T-helper 1 cell (primary cell): Measurements from ENCODE around the gene APOO.

Experiments
- DNase-seq, 5 donors: peaks; one replicate each; pipeline ENCODE4 v3.0.0-alpha.2; 2012 to 2020

Gene APOO

DNA sequence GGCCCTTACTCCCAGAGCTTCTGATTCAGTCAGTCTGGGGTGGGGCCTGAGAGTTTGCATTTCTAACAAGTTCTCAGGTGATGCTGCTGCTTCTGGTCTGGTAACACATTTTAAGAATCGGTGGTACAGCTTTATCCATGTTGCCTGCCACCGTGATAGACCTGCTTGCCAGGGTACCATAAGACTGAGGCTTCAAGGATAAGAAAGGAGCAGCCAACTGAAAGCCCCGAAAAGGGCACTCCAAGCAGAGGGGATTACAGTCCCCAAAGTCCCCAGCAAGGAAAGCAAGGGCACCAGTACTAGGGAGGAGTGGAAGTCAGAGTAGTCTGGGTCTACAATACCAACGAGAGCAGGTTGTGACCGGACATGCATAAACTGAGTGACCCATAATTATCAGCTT lies 49.8 kb downstream of the APOO start:
- DNase-seq: no peak

DNA sequence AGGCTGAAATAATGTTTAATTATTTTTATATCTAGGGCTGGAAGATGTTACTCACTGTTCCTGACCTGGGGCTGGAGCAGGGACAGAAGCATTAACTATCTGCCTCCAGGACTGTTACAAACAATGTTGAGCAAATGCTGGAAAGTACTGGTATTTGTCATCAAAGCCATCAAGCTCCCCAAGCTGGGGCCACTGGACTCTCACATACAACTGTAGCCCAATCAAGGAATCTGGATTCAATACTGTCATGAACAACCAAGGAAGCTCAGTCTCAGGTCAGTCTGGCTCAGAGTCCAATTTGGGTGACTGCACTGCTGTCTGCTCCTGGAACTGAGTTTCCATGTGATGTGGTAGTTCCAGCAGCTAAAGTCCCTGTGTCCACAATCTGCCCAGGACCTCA lies 50.4 kb downstream of the APOO start:
- no peak for DNase-seq

DNA sequence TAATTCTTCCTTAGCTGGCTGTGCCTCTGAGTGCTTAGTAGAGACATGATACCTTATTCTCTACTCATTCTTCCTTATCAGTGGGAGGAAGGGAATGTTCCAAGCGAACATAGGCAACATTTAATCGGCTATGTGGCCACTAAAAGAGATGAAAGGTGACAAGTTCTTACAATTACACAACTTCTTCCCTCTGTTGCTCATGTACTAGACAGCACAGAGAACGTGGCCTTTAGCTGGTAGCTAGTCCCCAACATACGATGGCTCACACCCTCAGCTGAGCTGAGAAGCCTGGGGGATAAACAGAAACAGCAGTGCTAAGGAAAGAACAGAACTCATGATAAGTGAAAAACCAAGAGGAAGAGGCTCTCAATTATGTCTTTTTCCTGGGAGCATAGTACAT lies 52.2 kb downstream of the APOO start:
- no peak for DNase-seq

DNA sequence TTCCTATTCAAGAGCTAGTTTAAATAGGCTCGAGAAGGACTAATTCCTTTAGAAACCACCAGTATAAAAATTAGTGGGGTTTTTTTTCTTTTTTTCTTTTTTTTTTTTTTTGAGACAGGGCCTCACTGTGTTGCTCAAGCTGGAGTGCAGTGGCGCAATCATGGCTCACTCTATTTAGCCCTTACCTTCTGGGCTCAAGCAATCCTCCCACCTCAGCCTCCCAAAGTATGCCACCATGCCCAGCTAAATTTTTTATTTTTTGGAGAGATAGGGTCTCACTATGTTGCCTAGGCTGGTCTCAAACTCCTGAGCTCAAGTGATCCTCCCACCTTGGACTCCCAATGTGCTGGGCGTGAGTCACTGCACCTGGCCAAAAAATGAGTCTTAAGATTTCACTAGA lies 52.8 kb downstream of the APOO start:
- no peak for DNase-seq

DNA sequence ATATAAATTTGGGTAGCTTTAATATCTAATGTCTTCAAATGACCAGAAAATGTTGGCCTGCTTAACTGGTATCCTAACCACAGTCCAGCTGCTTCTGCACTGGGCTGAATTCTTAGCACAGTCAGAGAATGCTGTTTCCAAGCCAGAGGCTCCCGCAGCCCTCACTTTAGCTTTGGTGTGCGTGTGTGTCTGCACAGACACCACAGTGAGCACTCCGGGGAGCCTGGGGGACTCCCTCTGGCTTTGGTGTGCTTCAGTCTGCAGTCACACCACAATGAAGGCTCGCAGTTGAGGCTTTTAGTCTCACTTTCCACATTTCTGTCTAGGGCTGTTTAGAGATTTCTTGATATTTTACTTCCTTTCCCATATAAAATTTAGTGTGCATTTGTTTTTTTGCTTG lies 53.6 kb downstream of the APOO start:
- no peak for DNase-seq

DNA sequence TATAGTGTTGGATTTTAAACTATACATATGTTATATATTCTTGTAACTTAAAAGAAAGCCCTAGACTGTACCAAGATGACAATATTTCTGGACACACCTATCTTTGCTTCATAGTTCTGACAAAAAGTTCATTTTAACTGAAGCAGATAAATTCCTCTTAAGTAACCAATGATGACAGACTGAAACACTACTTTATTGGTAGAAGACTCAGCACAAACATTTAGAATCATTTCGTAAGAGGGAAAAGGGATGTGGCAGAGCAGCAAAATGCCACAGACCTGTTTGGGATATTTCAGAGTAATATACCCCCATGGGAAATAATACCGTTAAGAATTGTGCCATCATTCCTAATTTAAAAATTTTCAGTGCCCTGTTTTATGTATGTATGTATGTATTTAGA lies 56.2 kb downstream of the APOO start:
- DNase-seq: no peak

DNA sequence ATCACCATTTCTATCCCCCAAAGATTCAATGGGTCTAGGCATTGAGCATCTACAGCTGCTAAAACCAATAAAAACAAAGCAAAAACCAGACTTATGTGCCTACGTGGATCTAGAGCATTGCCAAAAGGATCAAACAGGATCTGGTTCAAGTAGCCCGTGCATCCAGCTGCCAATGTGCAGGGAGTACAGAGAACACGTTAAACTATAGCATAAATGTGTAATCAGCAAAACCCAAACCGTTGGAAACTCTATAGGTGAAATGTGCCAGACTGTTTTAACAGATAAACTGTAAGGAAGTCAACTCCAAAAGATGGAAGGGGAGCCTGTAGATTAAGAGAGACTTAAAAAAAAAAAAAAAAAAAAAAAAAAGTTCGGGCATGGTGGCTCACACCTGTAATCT lies 58.5 kb downstream of the APOO start:
- no peak for DNase-seq

DNA sequence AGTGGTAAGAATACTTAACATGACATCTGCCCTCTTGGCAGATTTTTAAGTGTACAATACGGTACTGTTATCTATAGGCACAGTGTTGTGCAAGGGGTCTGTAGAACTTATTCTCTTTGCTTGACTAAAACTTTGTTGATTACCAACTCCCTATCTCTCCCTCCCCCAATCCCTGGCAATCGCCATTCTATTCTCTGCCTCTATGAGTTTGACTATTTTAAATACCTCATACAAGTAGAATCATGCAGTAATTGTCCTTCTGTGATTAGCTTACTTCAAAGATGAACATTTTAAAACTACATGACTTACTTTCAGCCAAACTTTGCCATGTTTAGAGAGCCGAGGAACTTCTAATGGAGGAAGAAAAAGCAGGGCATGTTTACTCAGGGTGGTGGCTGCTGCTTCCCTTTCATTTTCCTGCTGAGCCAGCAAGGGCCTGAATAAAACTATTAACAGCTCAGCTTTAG lies 62.4 kb downstream of the APOO start:
- DNase-seq: no peak

DNA sequence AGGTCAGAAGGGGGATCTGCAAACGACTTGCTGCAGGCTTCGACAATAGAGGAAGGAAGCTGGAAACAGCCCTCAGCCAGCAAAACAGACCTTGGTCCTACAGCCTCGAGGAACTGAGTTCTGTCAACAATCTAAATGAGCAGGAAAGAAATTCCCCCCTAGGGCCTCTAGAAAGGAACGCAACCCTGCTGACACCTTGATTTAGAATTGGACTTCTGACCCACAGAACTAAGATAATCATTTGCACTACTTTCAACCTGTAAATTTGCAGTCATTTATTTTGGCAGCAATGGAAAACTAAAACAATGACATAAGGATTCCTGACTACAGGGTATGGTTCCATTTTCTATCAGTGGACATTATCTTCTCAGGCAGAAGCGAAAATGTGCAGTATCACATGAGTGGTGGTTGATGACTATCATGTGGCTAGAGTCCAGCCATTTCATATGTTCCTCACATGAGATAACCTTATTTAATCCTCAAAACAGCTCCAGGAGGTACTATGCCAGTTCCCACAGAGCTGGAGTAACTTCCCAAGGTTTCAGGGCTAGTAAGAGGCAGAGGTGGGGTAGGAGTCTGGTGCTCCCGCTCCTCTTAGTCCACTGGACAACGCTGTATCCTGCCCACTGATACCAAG lies 63.1 kb downstream of the APOO start:
- DNase-seq: no peak

DNA sequence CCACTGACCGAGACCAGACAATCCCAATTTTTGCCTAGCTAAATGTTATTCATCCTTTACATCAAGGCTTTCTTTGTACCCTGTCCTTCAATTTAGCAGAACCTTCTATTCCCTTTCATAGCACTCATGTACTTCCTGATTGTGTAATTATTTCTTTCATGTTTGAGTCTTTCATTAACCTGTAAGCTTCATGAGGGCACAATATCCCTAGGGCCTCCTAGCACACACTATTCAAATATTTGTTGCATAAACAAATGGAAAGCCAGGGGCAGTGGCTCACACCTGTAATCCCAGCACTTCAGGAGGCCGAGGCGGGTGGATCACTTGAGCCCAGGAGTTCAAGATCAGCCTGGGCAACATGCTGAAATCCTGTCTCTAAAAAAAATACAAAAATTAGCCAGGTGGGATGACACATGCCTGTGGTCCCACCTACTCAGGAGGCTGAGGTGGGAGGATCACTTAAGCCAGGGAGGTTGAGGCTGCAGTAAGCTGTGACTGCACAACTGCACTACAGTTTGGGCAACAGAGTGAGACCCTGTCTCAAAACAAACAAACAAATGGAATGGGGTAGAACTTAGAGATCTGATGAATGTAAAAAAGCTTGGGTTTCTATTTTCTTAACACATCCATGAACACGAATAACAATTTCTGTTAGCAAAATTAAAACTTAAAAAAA lies 65.8 kb downstream of the APOO start:
- no peak for DNase-seq

DNA sequence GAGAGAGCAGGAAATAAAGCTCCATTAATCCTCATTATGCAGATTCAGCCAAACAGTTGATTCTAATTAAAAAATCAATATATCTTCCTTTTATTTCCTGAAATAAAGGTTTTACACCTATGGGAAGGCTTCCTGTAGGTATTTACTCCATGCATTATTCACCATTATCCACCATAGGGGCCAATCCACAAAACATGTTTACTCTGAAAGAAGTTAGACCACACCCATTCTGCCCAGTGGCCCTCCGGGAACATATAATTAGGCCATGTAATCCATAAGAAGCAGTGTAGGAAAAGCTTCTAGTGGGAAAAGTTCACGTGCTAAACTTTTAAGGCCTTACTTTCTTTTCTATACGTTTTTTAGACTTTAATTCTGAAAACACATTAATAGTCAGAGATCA lies 67.1 kb downstream of the APOO start:
- DNase-seq: no peak

DNA sequence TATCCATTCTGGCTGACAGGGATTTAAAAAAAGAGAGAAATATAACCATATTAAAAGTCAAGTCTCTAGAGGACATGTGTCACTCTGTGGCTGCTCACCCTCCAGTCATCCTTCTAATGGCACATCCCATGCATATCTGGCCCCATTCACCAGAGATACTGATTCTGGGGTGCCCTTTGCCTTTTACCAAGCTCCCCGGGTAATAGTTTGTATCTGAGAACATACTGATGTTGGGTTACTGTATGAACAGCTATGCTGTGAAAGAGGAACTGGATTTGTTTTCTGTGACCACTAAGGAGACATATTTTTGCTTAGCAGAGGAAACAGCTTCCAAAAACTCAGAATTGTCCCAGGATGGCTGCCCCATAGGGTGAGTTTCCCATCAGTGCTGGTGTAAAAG lies 68.8 kb downstream of the APOO start:
- DNase-seq: no peak

DNA sequence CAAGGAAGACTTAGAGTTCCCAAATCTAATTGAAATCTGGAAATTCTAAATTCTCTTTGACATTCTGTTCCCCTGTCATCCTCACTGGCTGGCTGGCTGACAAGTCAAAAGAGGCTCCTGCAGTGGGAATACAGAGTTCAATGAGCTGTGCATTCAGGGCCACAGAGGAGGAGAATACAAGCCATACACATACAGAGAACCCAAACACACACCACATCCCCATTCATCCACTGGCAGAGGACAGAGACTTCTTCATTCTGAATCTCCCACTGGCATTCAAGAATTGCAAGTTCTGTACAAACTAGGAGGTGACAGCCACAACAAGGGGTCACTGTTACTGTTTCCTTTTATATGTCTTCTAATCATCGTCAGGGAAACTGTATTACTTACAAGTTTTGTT lies 75.0 kb downstream of the APOO start:
- DNase-seq: no peak

DNA sequence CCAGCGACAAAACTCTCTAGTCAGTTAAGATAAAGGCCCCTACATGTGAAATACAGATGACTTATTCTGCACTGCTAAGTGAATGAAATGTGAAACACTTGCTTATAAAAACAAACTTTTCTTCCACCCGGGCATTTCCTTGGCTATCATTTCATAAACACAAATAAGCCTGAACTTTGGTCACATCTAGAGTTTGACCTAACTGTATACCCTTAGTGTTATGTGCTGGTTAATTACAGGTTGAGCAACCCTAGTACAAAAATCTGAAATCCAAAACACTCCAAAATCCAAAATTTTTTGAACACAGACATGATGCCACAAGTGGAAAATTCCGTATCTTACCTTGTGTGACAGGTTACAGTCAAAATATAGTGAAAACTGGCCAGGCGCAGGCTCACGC lies 78.9 kb downstream of the APOO start:
- DNase-seq: no peak

DNA sequence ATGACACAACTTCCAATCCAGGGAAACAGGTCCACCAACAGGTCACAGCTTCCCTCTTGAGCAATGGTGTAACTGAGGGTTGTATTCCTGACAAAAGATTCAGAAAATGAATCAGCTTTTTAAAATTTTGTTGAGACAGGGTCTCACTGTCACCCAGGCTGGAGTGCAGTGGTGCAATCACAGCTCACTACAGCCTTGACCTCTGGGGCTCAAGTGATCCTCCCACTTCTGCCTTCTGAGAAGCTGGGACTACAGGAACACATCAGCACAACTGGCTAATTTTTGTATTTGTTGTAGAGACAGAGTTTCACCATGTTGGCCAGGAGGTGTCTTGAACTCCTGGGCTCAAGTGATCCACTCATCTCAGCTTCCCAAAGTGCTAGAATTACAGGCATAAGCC lies 81.1 kb downstream of the APOO start:
- no peak for DNase-seq

DNA sequence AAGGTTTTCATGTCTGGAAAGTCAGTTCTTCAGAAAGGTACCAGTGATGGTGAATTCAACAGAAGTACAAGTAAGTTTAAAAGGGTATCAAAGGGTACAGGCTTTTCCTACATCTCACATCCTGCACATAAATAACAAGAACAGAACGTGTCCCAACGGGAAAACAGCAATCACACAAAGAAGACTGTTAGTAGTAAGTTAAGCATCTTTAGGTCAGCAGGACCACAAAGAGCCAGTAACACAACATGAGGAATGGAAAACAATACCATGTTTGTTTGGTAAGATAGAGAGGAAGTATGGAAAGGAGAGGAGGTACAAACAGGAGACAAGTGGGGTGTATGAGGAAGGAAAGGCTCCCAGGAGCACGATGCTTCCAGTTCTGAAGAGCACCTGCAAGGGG lies 81.5 kb downstream of the APOO start:
- DNase-seq: no peak

DNA sequence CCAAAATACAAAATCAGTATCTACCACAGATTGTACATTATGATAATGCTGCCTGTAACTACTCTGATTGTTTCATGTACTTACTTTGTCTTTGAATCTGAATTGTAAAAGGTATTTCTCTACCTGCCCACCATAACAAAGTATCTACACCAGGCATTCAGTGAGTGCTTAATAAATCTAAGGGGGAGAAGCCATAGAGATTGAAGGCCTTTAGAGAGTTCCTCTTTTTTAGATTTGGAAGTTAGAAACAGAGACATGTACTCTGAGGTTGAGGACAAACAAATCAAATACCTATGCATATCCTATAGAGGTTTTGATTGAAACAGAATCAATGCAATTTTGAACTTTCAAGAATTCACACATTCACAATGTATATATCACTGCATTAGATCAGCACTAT lies 82.1 kb downstream of the APOO start:
- DNase-seq: no peak

DNA sequence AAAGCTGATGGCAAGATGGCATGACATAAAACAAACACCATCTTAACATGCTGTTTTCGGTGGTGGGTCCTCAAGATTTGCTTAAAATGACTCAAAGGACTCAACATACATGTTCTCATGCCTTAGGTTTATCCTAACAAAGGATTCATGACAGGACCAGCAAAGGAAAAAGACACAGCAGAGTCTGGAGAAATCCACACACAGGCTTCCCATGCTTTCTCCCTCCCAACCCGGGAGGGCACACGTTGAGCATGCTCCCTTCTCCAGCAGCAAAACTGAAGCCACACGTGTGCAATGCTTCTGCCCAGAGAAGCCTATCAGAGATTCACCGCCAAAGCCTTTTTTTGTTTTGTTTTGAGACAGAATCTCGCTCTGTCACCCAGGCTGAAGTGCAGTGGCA lies 84.9 kb downstream of the APOO start:
- DNase-seq: no peak

DNA sequence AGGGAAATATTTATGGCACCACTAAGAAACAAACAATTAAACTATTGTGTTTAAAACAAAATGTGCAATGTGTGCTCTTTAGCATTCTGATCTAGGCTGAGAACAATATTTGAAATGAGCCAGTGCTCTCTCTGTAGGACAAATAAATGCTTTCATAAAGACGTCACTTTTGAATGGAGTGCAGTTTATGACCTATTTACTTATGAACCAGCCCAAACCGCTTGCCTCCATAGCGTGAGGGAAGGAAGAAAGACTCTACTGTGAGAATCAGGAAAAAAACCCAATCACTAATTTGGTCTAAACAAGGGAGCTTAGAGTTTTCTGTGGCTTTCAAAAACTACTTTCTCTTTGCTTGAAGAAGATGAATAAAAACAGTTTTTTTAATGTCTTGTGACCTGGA lies 85.3 kb downstream of the APOO start:
- no peak for DNase-seq

DNA sequence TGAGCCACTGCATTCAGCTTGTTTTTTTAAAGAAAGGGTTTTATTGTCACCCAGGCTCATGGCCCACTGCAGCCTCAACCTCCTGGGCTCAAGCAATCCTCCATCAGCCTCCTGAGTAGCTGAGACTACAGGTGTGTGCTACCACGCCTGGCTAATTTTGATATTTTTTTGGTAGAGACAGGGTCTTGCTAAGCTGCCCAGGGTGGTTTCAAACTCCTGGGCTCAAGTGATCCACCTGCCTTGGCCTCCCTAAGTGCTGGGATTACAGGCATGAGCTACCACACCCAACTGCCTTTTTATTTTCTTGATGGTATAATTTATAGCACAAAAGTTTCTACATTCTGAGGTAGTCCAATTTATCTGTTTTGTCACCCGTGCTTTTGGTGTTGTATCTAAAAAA lies 85.9 kb downstream of the APOO start:
- no peak for DNase-seq

DNA sequence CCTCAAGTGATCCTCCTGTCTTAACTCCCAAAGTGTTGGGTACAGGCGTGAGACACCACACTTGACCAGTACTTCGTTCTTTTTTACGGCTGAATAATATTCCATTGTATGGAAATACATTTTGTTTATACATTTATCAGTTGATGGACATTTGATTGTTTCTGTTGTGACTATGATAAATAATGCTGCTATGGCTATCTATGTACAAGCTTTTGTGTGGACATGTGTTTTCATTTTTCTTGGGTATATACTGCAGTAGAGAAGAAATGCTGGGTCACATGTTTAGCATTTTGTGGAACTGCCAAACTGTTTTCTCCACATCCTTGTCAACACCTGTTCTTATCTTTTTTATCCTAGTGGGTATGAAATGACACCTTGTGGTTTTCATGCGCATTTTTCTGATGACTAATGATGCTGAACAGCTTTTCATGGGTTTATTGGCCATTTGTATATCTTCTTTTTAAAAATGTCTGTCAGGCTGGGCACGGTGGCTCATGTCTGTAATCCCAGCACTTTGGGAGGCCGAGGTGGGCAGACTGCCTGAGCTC lies 87.4 kb downstream of the APOO start:
- DNase-seq: peak in 1 of 5 donors; percentile 9

DNA sequence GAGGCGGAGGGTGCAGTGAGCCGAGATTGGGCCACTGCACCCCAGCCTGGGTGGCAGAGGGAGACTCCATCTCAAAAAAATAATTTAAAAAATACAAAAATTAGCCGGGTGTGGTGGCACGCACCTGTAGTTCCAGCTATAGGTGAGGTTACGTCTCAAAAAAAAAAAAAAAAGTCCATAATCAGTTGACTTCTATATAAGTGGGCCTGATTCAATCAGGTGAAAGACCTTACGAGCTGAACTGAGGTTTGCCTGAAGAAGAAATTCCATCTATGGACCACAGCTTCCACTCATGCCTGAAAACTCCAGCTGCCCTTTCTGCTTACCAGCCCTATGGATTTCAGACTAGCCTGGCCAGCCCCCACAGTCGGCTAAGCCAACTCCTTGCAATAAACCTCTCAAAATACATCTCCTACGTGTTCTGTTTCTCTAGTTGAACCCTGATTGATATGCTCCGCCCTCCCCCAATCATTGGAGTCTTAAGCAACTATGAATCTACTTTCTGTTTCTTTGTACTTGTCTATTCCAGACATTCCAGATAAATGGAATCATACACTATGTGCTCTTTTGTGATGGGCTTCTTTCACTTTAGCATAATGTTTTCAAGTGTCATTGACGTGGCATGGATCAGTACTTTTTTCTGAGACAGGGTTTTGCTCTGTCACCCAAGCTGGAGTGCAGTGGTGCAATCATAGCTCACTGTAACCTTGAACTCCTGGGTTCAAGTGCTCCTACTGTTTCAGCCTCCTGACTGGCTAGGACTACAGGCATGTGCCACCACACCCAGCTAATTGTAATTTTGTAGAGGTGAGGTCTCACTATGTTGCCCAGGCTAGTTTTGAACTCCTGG lies 88.1 kb downstream of the APOO start:
- no peak for DNase-seq

DNA sequence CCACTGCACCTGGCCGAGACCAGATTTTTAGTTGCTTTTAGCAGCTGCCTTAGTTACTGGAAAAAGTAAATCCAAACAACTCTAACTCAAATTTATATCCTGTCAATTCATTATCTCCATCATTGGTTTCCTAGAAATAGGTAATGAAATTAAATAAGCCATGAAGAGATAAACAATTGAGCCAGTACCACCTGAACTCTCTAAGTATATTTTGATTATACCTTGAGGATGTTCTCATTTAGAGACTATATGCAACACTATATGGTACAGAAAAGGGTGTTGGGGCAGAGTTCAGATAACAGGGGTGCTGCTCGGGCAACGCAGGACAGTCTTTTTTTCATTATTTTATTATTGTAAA lies 89.8 kb downstream of the APOO start:
- no peak for DNase-seq

DNA sequence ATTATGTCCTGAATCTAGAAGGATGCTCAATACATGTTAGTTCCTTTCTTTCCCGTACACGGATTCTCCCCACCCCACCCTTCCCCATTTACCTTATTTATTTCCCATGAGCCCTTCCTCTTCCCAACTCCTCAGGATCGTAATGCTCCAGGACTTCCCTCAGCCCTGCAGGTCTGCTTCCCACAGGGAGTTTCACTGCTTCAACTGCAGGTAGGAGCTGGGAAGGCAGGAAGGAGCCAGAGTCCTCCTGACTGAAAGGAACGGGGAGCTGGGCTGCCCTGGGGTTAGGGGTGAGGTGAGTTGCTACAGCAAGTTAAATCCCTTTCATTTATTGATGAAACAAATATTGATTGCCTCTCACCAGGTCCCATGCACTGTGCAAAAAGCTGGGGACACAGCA lies 91.6 kb downstream of the APOO start:
- no peak for DNase-seq
